GM19324 (cell line): ENCODE data around the gene LIX1L.

ENCODE experiments used
- ATAC-seq: cut with Tn5 transposase; IDR thresholded peaks from one replicate; pipeline ENCODE4 v1.9.1; 2021; ENCODE audit warnings: mild to moderate bottlenecking, moderate library complexity; ENCODE audit not compliant: unreplicated experiment, low FRiP score

Gene LIX1L

GRCh38 chr1:145901312-145902021 is 56.4 kb downstream of the LIX1L start:
- ATAC-seq: no peak

- no peak for ATAC-seq
Measured at GRCh38 chr1:145898756-145899155, 59.1 kb downstream of the LIX1L start.

- no peak for ATAC-seq
Measured at GRCh38 chr1:145897969-145898368, 59.8 kb downstream of the LIX1L start.

- no peak for ATAC-seq
Measured at GRCh38 chr1:145895471-145895870, 62.3 kb downstream of the LIX1L start.

GRCh38 chr1:145893306-145894055 is 64.3 kb downstream of the LIX1L start:
- no peak for ATAC-seq

GRCh38 chr1:145892486-145893087 is 65.2 kb downstream of the LIX1L start:
- ATAC-seq: no peak

GRCh38 chr1:145891587-145892485 is 66.0 kb downstream of the LIX1L start:
- ATAC-seq: no peak

GRCh38 chr1:145891143-145891542 is 66.7 kb downstream of the LIX1L start:
- ATAC-seq: no peak

GRCh38 chr1:145889722-145890121 is 68.1 kb downstream of the LIX1L start:
- ATAC-seq: no peak

- no peak for ATAC-seq
Measured at GRCh38 chr1:145887631-145888030, 70.2 kb downstream of the LIX1L start.

GRCh38 chr1:145886816-145887215 is 71.0 kb downstream of the LIX1L start:
- no peak for ATAC-seq

- no peak for ATAC-seq
Measured at GRCh38 chr1:145886390-145886789, 71.4 kb downstream of the LIX1L start.

- peak; percentile 99 for ATAC-seq
Measured at GRCh38 chr1:145885738-145886287, 72.0 kb downstream of the LIX1L start, which contains the start of gene ANKRD35. Gene ANKRD35, minus strand, starts transcription at chr1:145885866. Its CDS starts 108 bp downstream, at chr1:145885758.

- no peak for ATAC-seq
Measured at GRCh38 chr1:145884675-145885074, 73.1 kb downstream of the LIX1L start.
